Measurements from ENCODE around the gene ARAP1.
A peak's percentile ranks its signal among the peaks of the same experiment; 100 is the strongest.
"Not testable (repeated sequence)": the region's sequence is repeated elsewhere in the genome, so short reads cannot be mapped to it uniquely, and the experiment has no call there.

ARAP1 gene

GRCh38 chr11:72752088-72752914 is at the start of gene ARAP1:
TSS of gene ARAP1 (minus strand) at chr11:72752408. CDS start at chr11:72727128, 25,280 bp downstream.
- DNase-seq = peak; percentile 72

GRCh38 chr11:72799441-72799840 is 47.2 kb upstream of the ARAP1 start:
- no peak for DNase-seq

DNA sequence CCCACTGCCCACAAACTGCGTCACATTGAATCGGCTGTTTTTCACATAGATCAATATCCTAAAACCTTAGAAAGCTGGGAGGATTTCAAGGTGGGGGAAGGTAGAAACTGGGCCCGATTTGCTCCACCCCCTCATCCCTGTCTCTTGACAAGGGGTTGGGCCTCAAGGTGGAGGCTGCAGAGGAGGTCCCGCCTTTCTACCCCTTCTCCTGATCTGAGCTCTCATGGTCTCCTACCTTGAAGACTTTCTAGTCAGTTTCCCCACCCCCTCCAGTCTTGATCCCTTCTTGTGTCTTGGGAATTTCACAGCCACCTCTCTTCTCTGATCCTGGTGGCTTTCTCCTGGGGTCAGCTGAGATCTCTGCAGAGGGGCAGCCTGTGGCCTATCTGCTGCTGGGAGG is 46.2 kb upstream of the ARAP1 start:
- DNase-seq = no peak

DNA sequence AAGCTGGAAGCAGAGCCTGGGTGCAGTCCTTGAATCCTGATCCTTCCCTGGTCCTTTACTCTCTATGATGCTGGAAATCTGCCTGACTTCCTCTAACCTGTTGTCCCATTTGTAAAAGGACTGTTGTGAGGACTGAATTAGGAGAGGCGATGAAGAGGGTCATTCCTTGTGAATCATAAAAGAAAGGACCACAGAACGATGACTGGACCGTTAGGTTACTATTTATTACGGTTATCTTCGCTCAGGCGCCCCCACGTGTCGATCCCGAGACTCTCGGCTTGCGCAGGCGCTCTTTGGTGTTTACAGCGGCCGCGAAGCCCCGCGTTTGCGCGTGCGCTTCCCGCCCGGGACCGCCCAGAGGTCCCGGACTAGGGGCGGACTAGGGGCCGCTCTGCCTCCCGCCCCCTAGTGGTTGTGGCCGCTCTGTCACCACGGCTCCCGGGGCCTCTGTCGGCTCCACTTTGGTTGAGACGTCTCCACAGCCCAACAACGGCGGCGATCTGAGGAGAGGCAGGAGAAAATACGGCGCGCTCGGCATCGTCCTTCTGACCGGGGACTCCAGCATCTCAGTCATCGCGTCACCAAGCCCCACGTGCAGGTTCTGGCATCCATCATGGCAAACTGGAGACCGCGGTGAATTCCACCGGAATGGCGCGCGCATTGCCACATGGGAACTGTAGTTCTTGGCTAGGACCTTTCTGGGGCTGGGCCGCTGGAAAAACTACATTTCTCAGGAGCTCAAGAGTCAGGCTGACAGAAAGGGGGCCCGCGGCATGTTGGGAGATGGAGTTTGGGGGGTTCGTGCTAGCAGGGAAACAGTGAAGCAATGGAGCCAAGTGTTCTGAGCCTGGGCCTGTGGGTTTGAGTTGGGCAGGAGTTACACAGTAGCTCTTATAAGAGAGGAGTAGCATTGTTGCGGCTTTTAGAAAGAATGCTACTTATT is 41.5 kb upstream of the ARAP1 start, which contains the start of gene STARD10:
Gene STARD10, minus strand, starts transcription at position 623 of the 943 bp plus-strand sequence. CDS start 12,866 bp downstream, outside the sequence.
- peak; percentile 95 for DNase-seq

GRCh38 chr11:72793076-72793424 is 40.8 kb upstream of the ARAP1 start:
- no peak for DNase-seq

GRCh38 chr11:72792437-72793021 is 40.3 kb upstream of the ARAP1 start:
- no peak for DNase-seq

- not testable (repeated sequence) for DNase-seq
Measured at GRCh38 chr11:72791228-72791627, 39.0 kb upstream of the ARAP1 start.

DNA sequence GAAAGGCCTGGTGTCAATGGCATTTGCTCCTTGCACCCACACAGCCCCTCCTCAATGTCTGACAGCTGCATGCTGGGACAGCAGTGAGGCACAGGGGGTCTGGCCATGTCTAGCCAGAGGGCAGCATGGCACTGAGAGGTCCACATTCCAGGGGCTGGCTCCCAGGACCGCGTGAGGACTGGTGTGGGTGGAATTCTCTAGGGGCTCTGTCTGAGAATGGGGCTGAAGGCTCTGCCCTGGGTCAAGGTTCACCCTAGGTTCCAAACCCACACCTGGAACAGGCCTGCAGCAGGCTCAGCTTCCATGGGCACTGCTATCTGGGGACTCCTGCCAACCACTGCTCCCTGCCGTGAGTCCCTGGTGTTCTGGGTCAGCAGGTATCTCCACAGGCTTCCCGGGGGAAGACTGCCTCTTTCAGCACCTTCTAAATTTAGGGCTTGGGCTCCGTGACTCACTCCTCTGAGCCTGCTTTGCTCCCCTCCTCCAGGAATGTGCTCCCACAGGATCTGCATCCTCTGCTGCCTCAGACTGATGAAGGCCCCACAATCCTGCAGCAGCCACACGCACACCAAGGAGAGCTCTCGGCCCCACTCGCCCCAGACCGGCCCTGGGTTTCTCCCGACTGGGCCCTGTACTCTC is 37.4 kb upstream of the ARAP1 start:
- peak; percentile 96 for DNase-seq

DNA sequence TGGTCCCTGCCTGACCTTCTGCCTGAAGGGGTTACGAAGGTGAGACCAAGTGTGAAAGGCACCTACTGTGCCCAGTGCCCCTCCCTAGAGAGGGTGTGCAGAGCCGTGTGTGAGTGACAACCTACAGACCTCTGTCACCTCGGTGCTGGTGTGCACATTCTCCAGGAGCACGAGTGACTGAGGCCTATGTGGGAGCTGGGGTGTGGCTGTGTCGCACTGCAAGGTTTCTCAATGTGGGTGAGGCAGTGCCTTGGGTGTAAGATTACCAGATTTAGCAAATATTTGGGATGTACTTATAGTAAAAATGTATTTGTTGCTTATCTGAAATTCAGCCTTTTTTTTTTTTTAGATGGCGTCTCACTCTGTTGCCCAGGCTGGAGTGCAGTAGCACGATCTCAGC is 36.0 kb upstream of the ARAP1 start:
- DNase-seq = no peak

DNA sequence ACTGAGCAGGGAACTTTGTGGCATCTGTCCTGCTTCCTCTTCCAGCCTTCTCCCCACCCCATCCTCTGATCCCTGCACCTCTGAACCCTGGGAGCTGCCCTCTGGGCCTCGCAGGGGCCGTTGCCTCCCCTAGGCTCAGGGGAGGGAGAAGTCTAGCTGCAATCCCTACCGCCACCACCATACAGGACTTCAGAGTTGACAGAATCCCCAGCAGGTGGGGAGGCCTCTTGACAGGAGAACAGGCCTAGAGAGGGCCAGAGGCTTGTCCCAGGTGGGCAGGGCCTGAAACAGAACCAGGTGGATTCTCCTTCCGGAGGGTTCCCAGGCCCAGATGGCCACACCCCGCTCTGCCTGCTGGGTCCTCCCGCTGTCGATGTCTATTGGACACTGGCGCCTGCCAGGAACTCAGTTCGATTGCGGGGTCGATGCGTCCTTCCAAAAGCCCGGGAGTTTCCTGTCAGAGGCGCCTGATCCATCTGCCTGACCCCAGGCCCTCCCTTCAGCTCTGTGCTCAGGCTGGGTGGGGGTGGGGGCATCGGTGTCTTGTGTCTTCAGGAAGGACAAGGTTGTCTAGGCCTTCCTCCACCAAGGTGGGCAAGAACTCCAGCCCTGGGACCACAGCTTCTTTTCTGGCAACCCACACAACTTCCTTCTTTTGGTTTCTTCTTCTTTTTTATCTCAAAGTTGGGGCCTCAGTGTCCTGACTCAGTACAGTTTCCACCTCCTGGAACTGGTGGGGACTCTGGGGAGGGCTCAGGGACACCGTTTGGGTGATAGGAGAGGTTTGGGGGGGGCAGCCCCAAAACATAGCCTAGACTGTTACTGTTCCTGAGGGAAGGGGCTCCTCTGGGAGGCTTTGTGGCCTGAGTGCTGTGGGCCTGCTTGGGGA is 35.3 kb upstream of the ARAP1 start:
- no peak for DNase-seq

DNA sequence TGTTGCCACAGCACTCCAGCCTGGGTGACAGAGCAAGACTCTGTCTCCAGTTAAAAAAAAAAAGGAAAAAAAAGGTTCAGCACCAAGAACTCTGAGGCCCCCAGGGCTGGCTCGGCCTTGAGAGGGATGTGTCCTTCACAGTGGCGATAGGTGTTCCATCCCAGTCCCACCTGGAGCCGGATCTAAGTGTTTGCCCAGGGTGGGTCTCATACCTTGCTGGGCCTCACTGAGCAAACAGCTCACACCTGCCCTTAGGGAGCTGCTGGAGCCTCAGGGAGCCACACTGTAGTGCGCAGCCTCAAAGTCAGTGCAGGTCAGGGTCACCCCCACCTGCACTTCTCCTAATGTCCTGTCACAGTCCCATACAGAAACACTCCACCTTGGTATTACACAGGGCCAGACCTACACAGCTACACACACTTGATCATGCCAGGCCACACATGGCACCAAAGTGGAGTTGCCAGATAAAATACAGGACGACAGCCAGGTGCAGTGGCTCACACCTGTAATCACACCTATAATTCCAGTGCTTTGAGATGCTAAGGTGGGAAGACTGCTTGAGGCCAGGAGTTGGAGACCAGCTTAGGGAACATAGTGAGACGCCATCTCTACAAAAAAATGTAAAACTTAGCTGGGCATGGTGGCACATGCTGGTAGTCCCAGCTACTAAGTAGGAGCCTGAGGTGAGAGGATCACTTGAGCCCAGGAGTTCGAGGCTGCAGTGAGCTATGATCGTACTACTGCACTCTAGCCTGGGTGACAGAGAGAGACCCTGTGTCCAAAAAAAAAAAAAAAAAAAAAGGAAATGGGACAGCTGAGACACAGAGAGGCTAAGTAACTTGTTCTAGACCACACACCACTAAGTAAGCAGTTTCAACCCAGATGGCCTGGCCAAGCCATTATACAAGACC is 34.4 kb upstream of the ARAP1 start:
- DNase-seq = no peak

DNA sequence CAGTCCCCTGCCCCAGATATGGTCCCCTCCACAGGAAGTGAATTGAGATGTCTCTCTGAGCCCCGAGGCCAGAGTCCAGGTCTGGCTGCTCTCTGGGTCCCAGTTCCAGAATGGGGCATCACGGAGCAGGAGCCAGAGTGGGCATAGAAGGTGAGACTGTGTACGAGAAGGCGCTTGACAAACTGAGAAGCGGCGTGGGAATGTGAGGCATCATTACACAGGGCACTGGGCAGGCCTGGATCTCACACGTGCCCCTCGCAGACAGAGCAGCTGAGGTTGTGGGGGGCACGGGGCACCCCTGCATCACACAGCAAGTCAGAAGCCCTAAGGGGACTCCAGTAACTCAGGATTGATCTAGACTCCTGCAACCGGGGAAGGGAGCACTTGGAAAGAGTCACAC is 32.5 kb upstream of the ARAP1 start:
- no peak for DNase-seq

GRCh38 chr11:72783144-72783905 is 31.1 kb upstream of the ARAP1 start:
- no peak for DNase-seq

- DNase-seq = no peak
Measured at GRCh38 chr11:72782081-72782920, 30.1 kb upstream of the ARAP1 start.

- no peak for DNase-seq
Measured at GRCh38 chr11:72781313-72782080, 29.3 kb upstream of the ARAP1 start.

DNA sequence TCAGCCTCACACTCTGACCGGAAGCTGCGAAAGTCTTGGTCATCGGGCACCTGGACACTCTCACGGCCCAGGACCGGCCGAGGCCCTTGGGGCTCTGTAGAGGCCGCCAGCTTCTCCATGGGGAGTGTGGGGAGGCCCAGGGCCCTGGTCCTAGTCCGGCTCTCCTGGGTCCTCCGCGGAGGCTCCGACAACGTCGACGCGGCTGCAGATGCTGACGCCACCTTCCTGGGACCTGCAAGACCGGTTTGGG is 28.8 kb upstream of the ARAP1 start:
- no peak for DNase-seq

- no peak for DNase-seq
Measured at GRCh38 chr11:72780296-72781062, 28.3 kb upstream of the ARAP1 start.
